Measurements from ENCODE around the gene ERC1. TPM values are rescaled to one million over a fixed set of nuclear protein-coding genes. Genes with fewer than 3 reads are reported as not detected.

Gene ERC1
- total RNA-seq, 1 donor from 2014 or later = 16.6 TPM

GRCh38 chr12:1479645-1480044 lies 488.6 kb downstream of the ERC1 start:
- Histone ChIP-seq H3K4me3 (ENCODE audit: low read depth, low read length) (no peak overlapping the region), H3K27me3 (ENCODE audit: control insufficient read depth, insufficient read depth, low read length) (no peaks in the 10 kb centered on the region), H3K36me3 (ENCODE audit: control insufficient read depth, insufficient read depth, low read length) (no peaks in the 10 kb centered on the region)
- FAIRE-seq (no peak), DNase-seq (ENCODE audit: low read depth) (no peak)
- no peak for TF ChIP-seq CTCF (IDR thresholded peaks at IDR 0.05; ENCODE audit: insufficient read depth, low read length, severe bottlenecking)

GRCh38 chr12:1481326-1481725 lies 490.3 kb downstream of the ERC1 start:
- DNase-seq (ENCODE audit: low read depth) = no peak
- TF ChIP-seq CTCF (IDR thresholded peaks at IDR 0.05; ENCODE audit: insufficient read depth, low read length, severe bottlenecking) = no peak
- Histone ChIP-seq H3K4me3 (ENCODE audit: low read depth, low read length) (no peak overlapping the region), H3K27me3 (ENCODE audit: control insufficient read depth, insufficient read depth, low read length) (no peaks in the 10 kb centered on the region), H3K36me3 (ENCODE audit: control insufficient read depth, insufficient read depth, low read length) (no peaks in the 10 kb centered on the region)
- FAIRE-seq = no peak

GRCh38 chr12:1481906-1482305 lies 490.9 kb downstream of the ERC1 start:
- no peak for DNase-seq (ENCODE audit: low read depth)
- no peak for TF ChIP-seq CTCF (IDR thresholded peaks at IDR 0.05; ENCODE audit: insufficient read depth, low read length, severe bottlenecking)
- FAIRE-seq = no peak
- no peaks in the 10 kb centered on the region for H3K36me3 ChIP-seq (ENCODE audit: control insufficient read depth, insufficient read depth, low read length)
- H3K27me3 ChIP-seq (ENCODE audit: control insufficient read depth, insufficient read depth, low read length) = no peaks in the 10 kb centered on the region
- no peak overlapping the region for H3K4me3 ChIP-seq (ENCODE audit: low read depth, low read length)

- H3K4me3 ChIP-seq (ENCODE audit: low read depth, low read length) = no peak overlapping the region
- no peaks in the 10 kb centered on the region for H3K27me3 ChIP-seq (ENCODE audit: control insufficient read depth, insufficient read depth, low read length)
- DNase-seq (ENCODE audit: low read depth) (no peak), FAIRE-seq (no peak)
- H3K36me3 ChIP-seq (ENCODE audit: control insufficient read depth, insufficient read depth, low read length) = peaks cover 5% of the 10 kb centered on the region
- no peak for TF ChIP-seq CTCF (IDR thresholded peaks at IDR 0.05; ENCODE audit: insufficient read depth, low read length, severe bottlenecking)
These were observed 497.9 kb downstream of the ERC1 start for GRCh38 chr12:1488908-1489381.

- DNase-seq (ENCODE audit: low read depth) = no peak
- H3K4me3 ChIP-seq (ENCODE audit: low read depth, low read length) = no peak overlapping the region
- TF ChIP-seq CTCF (IDR thresholded peaks at IDR 0.05; ENCODE audit: insufficient read depth, low read length, severe bottlenecking) = no peak
- no peak for FAIRE-seq
- peaks cover 5% of the 10 kb centered on the region for H3K36me3 ChIP-seq (ENCODE audit: control insufficient read depth, insufficient read depth, low read length)
- no peaks in the 10 kb centered on the region for H3K27me3 ChIP-seq (ENCODE audit: control insufficient read depth, insufficient read depth, low read length)
These were observed 501.1 kb downstream of the ERC1 start for GRCh38 chr12:1491983-1492697.

All from bronchial epithelial cell (primary cell).